ENCODE measurements around the gene ECM1. TPM values are rescaled to one million over a fixed set of nuclear protein-coding genes. Genes with fewer than 3 reads are reported as not detected.

Gene ECM1
- total and polyA plus RNA-seq, 3 experiments from 2014 or later: 0.09 to 1.5 (median 1.3) TPM

DNA sequence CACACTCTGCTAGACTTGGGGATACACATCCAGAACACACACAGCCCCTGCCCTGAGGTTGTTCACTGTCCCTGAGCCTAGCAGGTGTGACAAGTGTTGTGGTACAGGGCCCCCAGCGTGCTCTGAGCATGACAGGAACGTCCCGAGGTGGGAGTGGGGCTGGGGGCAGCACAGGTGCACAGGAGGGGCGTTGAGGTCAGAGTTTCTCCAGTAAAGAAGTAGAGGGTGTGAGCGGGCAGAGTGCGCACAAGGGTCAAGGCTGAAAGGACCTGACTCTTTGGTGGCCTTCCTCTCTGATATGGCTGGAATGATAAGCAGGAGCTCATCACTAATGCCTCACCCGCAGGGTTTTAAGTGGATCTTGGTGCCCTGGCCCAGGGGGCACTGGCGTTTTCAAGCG lies 6.4 kb downstream of the ECM1 start:
- POLR2A ChIA-PET: no interaction called here
- peaks cover 17 to 21% (median 19%) of the 10 kb centered on the region in 3 donors for H3K4me1 Mint-ChIP-seq
- Histone ChIP-seq H3K4me3 (ENCODE audit: low read length) (no peak overlapping the region), H3K4me1 (ENCODE audit: insufficient read depth, low read length) (peaks cover 10% of the 10 kb centered on the region), H3K9me3 (ENCODE audit: low read length) (no peaks in the 10 kb centered on the region), H3K27ac (ENCODE audit: low read depth, low read length) (no peak overlapping the region), H3K36me3 (ENCODE audit: insufficient read depth, low read length) (no peaks in the 10 kb centered on the region), H3K27me3 (ENCODE audit: insufficient read depth, low read length, poor library complexity, severe bottlenecking) (no peaks in the 10 kb centered on the region)
- peak overlapping the region in 2 of 8 donors; percentile 22 to 62 for H3K27ac Mint-ChIP-seq
- H3K36me3 Mint-ChIP-seq: peaks cover 0 to 4% (median 3%) of the 10 kb centered on the region in 3 donors
- peak overlapping the region; percentile 58 to 94 (median 90) for H3K4me3 Mint-ChIP-seq
- H3K27me3 Mint-ChIP-seq: peaks cover 0 to 2% of the 10 kb centered on the region in 2 donors
- DNase-seq: no peak
- CTCF ChIA-PET: interaction anchor here (1.3 kb wide), 1 partner anchor 10 kb away, joined by 3 read pairs; no protein-coding TSS in a partner anchor
- no peaks in the 10 kb centered on the region for H3K9me3 Mint-ChIP-seq

DNA sequence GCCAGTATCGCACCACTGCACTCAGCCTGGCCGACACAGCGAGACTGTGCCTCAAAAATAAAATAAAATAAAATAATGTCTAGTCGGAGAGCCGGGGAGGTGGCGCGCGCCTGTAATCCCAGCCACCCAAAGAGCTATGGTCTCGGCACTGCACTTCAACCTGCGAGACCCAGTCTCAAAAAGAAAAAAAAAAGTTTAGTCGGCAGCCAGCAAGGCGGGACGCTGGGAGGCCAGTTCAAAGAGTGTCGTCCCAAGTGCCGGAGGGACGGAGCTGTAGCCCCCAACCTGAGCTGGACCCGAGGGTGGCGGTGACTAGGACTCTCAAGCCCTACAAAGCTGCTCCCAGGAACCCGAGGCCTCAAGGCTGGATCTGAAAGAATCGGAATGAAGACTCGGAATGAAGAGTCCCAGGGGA lies 7.0 kb downstream of the ECM1 start:
- ChIA-PET POLR2A (interaction anchor here (0.6 to 2.8 kb wide), 7 partner anchors 27 to 865 kb away, joined by 3 to 11 read pairs (median 5); partner anchors contain the start of genes RPRD2 and TARS2), CTCF (interaction anchor here (1.3 to 1.8 kb wide), 3 partner anchors 11 to 301 kb away, joined by 3 to 8 read pairs (median 5); no protein-coding TSS in a partner anchor)
- Histone ChIP-seq H3K36me3 (ENCODE audit: insufficient read depth, low read length) (no peaks in the 10 kb centered on the region), H3K9me3 (ENCODE audit: low read length) (no peaks in the 10 kb centered on the region), H3K4me3 (ENCODE audit: low read length) (peak overlapping the region; percentile 80), H3K4me1 (ENCODE audit: insufficient read depth, low read length) (peaks cover 10% of the 10 kb centered on the region), H3K27ac (ENCODE audit: low read depth, low read length) (peak overlapping the region; percentile 61), H3K27me3 (ENCODE audit: insufficient read depth, low read length, poor library complexity, severe bottlenecking) (no peaks in the 10 kb centered on the region)
- Mint-ChIP-seq H3K27ac (peak overlapping the region; percentile 38 to 93 (median 70)), H3K27me3 (peaks cover 0 to 2% of the 10 kb centered on the region in 2 donors), H3K4me1 (peaks cover 17 to 21% (median 19%) of the 10 kb centered on the region in 3 donors), H3K4me3 (peak overlapping the region; percentile 87 to 94 (median 92)), H3K9me3 (no peaks in the 10 kb centered on the region), H3K36me3 (peaks cover 0 to 4% (median 3%) of the 10 kb centered on the region in 3 donors)
- DNase-seq: no peak

DNA sequence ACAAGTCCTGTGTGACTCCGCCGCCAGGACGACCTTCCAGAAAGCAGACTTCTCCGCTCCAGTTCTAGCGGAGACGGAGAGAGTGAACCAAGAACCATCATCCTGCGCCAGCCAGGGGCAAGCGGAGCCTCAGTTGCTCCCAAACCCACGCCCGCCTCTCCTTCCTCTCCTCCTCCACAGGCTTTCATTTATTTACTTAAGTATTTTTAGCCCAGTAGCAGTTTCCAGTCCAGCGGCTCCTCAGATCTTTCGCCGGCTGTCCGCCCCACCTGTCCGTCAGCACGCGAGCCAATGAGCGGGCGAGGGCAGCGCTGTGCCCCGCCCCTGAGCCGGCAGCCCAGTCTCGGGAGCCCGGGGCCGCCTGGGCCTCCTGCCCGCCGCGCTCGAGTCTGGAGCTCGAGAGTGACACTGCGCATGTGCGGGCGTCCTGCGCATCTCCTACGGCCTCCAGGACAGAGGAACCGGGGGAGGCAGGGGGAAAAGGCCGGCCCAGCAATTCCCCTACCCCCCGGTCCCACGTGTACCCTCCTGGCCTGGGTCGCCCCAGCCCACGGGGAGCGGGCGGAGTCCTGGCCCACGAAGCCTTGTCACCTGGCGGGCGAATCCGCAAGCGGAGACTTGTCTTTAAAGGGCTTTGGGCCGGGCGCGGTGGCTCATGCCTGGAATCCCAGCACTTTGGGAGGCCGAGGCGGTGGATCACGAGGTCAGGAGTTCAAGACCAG lies 7.6 kb downstream of the ECM1 start, which contains the start of gene FALEC:
Gene FALEC (plus strand): TSS at position 425 of the 722 bp plus-strand sequence.
- POLR2A ChIA-PET: interaction anchor here (0.6 to 2.8 kb wide), 8 partner anchors 12 to 864 kb away, joined by 3 to 11 read pairs (median 4); partner anchors contain the start of genes RPRD2 and TARS2
- H3K9me3 ChIP-seq (ENCODE audit: low read length): no peaks in the 10 kb centered on the region

DNA sequence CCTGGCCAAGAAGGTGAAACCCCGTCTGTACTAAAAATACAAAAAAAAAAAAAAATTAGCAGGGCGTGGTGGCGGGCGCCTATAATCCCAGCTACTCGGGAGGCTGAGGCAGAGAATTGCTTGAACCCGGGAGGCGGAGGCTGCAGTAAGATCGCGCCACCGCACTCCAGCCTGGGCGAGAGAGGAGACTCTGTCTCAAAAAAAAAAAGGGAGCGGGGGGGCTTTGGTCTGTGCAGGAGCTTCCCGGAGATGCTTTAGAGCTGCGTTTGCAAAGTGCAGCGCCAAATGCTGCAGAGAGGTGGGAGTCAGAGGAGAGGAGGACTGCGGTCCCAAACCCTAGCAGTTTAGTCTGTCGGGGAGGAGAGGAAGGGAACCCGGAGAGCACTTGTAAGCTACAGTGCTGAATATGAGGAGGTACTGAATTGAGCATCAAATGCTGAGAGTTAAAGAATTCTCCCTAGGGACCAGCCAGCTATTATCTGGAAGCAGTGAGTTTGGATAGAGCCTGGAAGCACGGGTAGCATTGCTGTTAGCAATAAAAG lies 8.2 kb downstream of the ECM1 start:
- Mint-ChIP-seq H3K27ac (peak overlapping the region; percentile 17 to 96 (median 74)), H3K27me3 (peaks cover 0 to 2% of the 10 kb centered on the region in 2 donors), H3K4me1 (peaks cover 11 to 16% (median 13%) of the 10 kb centered on the region in 3 donors), H3K9me3 (no peaks in the 10 kb centered on the region), H3K36me3 (peaks cover 0 to 4% (median 1%) of the 10 kb centered on the region in 3 donors), H3K4me3 (peak overlapping the region; percentile 87 to 94 (median 92))
- H3K27me3 ChIP-seq (ENCODE audit: insufficient read depth, low read length, poor library complexity, severe bottlenecking): no peaks in the 10 kb centered on the region
- H3K27ac ChIP-seq (ENCODE audit: low read depth, low read length): peak overlapping the region; percentile 61
- H3K36me3 ChIP-seq (ENCODE audit: insufficient read depth, low read length): no peaks in the 10 kb centered on the region
- POLR2A ChIA-PET: interaction anchor here (0.7 to 2.8 kb wide), 6 partner anchors 13 to 152 kb away, joined by 3 to 11 read pairs (median 4); partner anchors contain the start of genes RPRD2 and TARS2
- CTCF ChIA-PET: interaction anchor here (0.7 to 1.8 kb wide), 6 partner anchors 9 to 302 kb away, joined by 3 to 8 read pairs (median 3); no protein-coding TSS in a partner anchor
- DNase-seq: no peak
- H3K9me3 ChIP-seq (ENCODE audit: low read length): no peaks in the 10 kb centered on the region
- peaks cover 10% of the 10 kb centered on the region for H3K4me1 ChIP-seq (ENCODE audit: insufficient read depth, low read length)
- H3K4me3 ChIP-seq (ENCODE audit: low read length): peak overlapping the region; percentile 80

More for the DNA sequence above, 7.6 kb downstream of the ECM1 start, which contains the start of gene FALEC:
- CTCF ChIA-PET: interaction anchor here (0.7 to 1.8 kb wide), 6 partner anchors 8 to 302 kb away, joined by 3 to 8 read pairs (median 3); no protein-coding TSS in a partner anchor
- DNase-seq: peak; percentile 87 to 93 (median 89)
- H3K36me3 ChIP-seq (ENCODE audit: insufficient read depth, low read length): no peaks in the 10 kb centered on the region
- Mint-ChIP-seq H3K4me1 (peaks cover 12 to 19% (median 16%) of the 10 kb centered on the region in 3 donors), H3K4me3 (peak within 1 kb of the TSS; percentile 87 to 94 (median 92)), H3K27me3 (peaks cover 0 to 2% of the 10 kb centered on the region in 2 donors), H3K27ac (peak within 1 kb of the TSS; percentile 50 to 96 (median 81)), H3K9me3 (no peaks in the 10 kb centered on the region), H3K36me3 (peaks cover 0 to 4% (median 3%) of the 10 kb centered on the region in 3 donors)
- H3K4me1 ChIP-seq (ENCODE audit: insufficient read depth, low read length): peaks cover 10% of the 10 kb centered on the region
- peak within 1 kb of the TSS; percentile 80 for H3K4me3 ChIP-seq (ENCODE audit: low read length)
- H3K27me3 ChIP-seq (ENCODE audit: insufficient read depth, low read length, poor library complexity, severe bottlenecking): no peaks in the 10 kb centered on the region
- peak within 1 kb of the TSS; percentile 61 for H3K27ac ChIP-seq (ENCODE audit: low read depth, low read length)

DNA sequence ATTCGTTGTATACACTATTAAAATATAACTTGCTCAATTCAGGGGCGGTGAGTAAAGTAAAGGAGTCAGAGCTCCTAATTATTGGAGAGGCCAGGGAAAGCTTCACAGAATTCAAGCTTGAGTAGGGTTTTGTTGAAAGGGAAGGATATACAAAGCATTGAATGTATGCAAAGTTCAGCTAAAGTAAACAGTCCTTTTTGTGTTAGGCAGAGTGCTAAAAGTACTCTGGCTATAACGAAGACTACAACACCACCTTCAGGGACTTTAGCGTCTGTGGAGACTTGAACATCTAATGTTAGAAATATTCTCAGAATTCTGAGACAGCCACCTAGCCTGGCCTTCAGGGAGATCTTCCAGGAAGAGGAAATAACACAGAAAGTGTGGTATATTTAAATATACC lies 8.7 kb downstream of the ECM1 start:
- Histone ChIP-seq H3K27ac (ENCODE audit: low read depth, low read length) (peak overlapping the region; percentile 61), H3K36me3 (ENCODE audit: insufficient read depth, low read length) (no peaks in the 10 kb centered on the region), H3K4me1 (ENCODE audit: insufficient read depth, low read length) (peaks cover 10% of the 10 kb centered on the region), H3K4me3 (ENCODE audit: low read length) (peak overlapping the region; percentile 80), H3K9me3 (ENCODE audit: low read length) (no peaks in the 10 kb centered on the region), H3K27me3 (ENCODE audit: insufficient read depth, low read length, poor library complexity, severe bottlenecking) (no peaks in the 10 kb centered on the region)
- ChIA-PET POLR2A (interaction anchor here (0.7 to 2.8 kb wide), 3 partner anchors 14 to 153 kb away, joined by 3 to 11 read pairs (median 6); partner anchors contain the start of gene RPRD2), CTCF (interaction anchor here (0.7 to 1.8 kb wide), 5 partner anchors 9 to 105 kb away, joined by 3 to 8 read pairs (median 3); no protein-coding TSS in a partner anchor)
- Mint-ChIP-seq H3K4me3 (peak overlapping the region; percentile 87 to 94 (median 92)), H3K4me1 (peaks cover 11 to 16% (median 13%) of the 10 kb centered on the region in 3 donors), H3K9me3 (no peaks in the 10 kb centered on the region), H3K27ac (peak overlapping the region in 7 of 8 donors; percentile 17 to 96 (median 74)), H3K36me3 (peaks cover 0 to 4% (median 1%) of the 10 kb centered on the region in 3 donors), H3K27me3 (peaks cover 0 to 2% of the 10 kb centered on the region in 2 donors)
- DNase-seq: no peak

DNA sequence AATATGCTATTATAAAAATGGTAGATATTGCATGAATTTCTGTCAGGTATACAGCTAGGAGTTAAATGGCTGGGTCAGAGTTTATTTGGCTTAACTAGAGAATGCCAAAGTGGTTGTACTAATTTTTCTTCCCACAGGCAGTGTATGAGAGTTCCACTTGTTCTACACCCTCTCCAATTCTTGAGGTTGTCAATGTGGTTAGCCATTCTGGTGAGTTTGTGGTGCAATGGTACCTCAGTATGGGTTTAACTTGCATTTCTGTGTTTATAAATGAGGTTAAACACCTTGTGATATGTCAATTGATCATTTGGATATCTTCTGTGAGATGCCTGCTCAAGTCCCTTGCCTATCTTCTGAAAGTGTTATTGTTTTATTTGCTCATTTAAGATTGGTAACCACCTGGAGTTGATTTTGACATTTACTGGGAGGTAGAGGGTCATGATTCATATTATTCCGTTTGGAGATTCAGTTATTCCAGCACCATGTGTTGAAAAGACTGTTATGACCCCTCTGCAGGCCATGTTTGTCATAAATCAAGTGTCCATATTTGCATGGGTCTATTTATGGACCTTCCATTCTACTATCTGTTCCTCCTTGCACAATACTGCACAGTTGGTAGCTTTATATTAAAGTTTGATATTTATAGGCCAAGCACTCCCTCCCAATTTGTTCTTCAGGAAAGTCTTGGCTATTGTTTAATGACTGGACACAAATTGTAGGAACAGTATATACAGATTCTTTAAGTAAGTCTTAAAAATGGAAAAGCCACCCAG lies 13.5 kb downstream of the ECM1 start:
- DNase-seq: no peak
- no peak overlapping the region for H3K27ac Mint-ChIP-seq
- H3K27ac ChIP-seq (ENCODE audit: low read depth, low read length): no peak overlapping the region
- no peaks in the 10 kb centered on the region for H3K27me3 ChIP-seq (ENCODE audit: insufficient read depth, low read length, poor library complexity, severe bottlenecking)
- H3K36me3 ChIP-seq (ENCODE audit: insufficient read depth, low read length): no peaks in the 10 kb centered on the region
- no peak overlapping the region for H3K4me3 Mint-ChIP-seq
- H3K4me1 ChIP-seq (ENCODE audit: insufficient read depth, low read length): peaks cover 3% of the 10 kb centered on the region
- H3K4me3 ChIP-seq (ENCODE audit: low read length): no peak overlapping the region
- no peaks in the 10 kb centered on the region for H3K9me3 ChIP-seq (ENCODE audit: low read length)
- peaks cover 0 to 1% (median 0%) of the 10 kb centered on the region in 3 donors for H3K36me3 Mint-ChIP-seq
- ChIA-PET CTCF (interaction anchor here (0.8 kb wide), 1 partner anchor 39 kb away, joined by 3 read pairs; no protein-coding TSS in a partner anchor), POLR2A (interaction anchor here (0.6 to 0.7 kb wide), 3 partner anchors 15 to 68 kb away, joined by 3 to 5 read pairs (median 5); no protein-coding TSS in a partner anchor)
- no peaks in the 10 kb centered on the region for H3K9me3 Mint-ChIP-seq
- peaks cover 2 to 6% (median 5%) of the 10 kb centered on the region in 3 donors for H3K4me1 Mint-ChIP-seq
- H3K27me3 Mint-ChIP-seq: no peaks in the 10 kb centered on the region

DNA sequence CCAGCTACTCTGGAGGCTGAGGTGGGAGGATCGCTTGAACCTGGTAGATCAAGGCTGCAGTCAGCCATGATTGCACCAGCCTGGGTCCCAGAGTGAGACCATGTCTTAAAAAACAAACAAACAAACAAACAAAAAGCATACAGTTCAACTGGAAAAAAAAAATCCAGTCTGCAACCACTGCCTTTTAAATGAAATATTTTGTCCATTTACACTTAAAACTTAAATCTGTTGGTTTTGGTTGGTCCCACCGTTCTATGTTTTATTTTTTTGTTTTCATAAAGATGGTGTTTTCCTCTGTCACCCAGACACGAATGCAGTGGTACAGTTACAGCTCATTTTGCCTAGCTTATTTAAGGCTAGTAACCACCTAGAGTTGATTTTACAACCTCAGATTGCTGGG lies 17.4 kb downstream of the ECM1 start:
- no peaks in the 10 kb centered on the region for H3K4me1 Mint-ChIP-seq
- H3K27me3 Mint-ChIP-seq: no peaks in the 10 kb centered on the region
- no peaks in the 10 kb centered on the region for H3K27me3 ChIP-seq (ENCODE audit: insufficient read depth, low read length, poor library complexity, severe bottlenecking)
- no peak for DNase-seq
- no peak overlapping the region for H3K4me3 Mint-ChIP-seq
- no peaks in the 10 kb centered on the region for H3K36me3 Mint-ChIP-seq
- no peak overlapping the region for H3K27ac Mint-ChIP-seq
- no peak overlapping the region for H3K27ac ChIP-seq (ENCODE audit: low read depth, low read length)
- H3K9me3 ChIP-seq (ENCODE audit: low read length): no peaks in the 10 kb centered on the region
- H3K4me3 ChIP-seq (ENCODE audit: low read length): no peak overlapping the region
- POLR2A ChIA-PET: no interaction called here
- H3K36me3 ChIP-seq (ENCODE audit: insufficient read depth, low read length): no peaks in the 10 kb centered on the region
- H3K4me1 ChIP-seq (ENCODE audit: insufficient read depth, low read length): no peaks in the 10 kb centered on the region
- H3K9me3 Mint-ChIP-seq: no peaks in the 10 kb centered on the region
- CTCF ChIA-PET: no interaction called here

Data from CD8-positive, alpha-beta memory T cell (primary cell).